ENCODE data around the gene HID1. TPM values are rescaled to one million over a fixed set of nuclear protein-coding genes. Genes with fewer than 3 reads are reported as not detected.

The HID1 gene
- total and polyA plus RNA-seq, 2 of the 4 experiments (the other 2 are of a cell fraction): 0.18 to 1.7 TPM

GRCh38 chr17:74964988-74965622, 7.5 kb downstream of the HID1 start:
- Histone ChIP-seq H3K79me1 (ENCODE audit: low read depth in 1 of 2, low read length in 2 of 2) (no peaks in the 10 kb centered on the region), H4K20me1 (ENCODE audit: insufficient read depth, low read length) (no peaks in the 10 kb centered on the region), H4K8ac (ENCODE audit: low read depth in 2 of 2, low read length in 2 of 2) (no peak overlapping the region), H3K18ac (ENCODE audit: low read depth, low read length) (no peak overlapping the region), H3K9me1 (ENCODE audit: insufficient read depth, low read length) (no peaks in the 10 kb centered on the region), H2AK9ac (replicated peaks; ENCODE audit: low read depth, low read length, poor library complexity) (no peak overlapping the region), H3K56ac (ENCODE audit: extremely low read depth, insufficient read depth, low read length) (no peak overlapping the region), H2AFZ (replicated peaks; ENCODE audit: low read length, poor library complexity) (no peak overlapping the region), H3K23ac (ENCODE audit: low read depth, low read length) (no peak overlapping the region), H4K5ac (ENCODE audit: low read depth, low read length) (no peak overlapping the region), H3K36me3 (ENCODE audit: control insufficient read depth, insufficient read depth, low read length) (no peaks in the 10 kb centered on the region), H3K27me3 (ENCODE audit: control insufficient read depth, insufficient read depth, low read length) (peaks cover 8% of the 10 kb centered on the region), H2BK20ac (ENCODE audit: low read depth, low read length) (no peak overlapping the region), H3K14ac (replicated peaks; ENCODE audit: low read depth, low read length) (no peak overlapping the region), H2BK120ac (ENCODE audit: low read depth, low read length) (no peak overlapping the region), H3K27ac (ENCODE audit: insufficient read depth, low read length) (no peak overlapping the region), H3K9ac (ENCODE audit: low read depth, low read length) (no peak overlapping the region), H3K9me3 (ENCODE audit: control insufficient read depth, insufficient read depth, low read length) (no peaks in the 10 kb centered on the region), H2BK5ac (ENCODE audit: low read depth, low read length, poor library complexity, severe bottlenecking) (no peak overlapping the region), H2AK5ac (ENCODE audit: low read depth, low read length) (no peak overlapping the region), H2BK15ac (ENCODE audit: low read depth, low read length) (no peak overlapping the region), H3K4me2 (ENCODE audit: low read depth, low read length) (no peak overlapping the region), H3K4me3 (ENCODE audit: insufficient read depth, low read depth, low read length) (no peak overlapping the region), H4K91ac (ENCODE audit: insufficient read depth, low read depth, low read length) (no peak overlapping the region), H3K4ac (ENCODE audit: low read depth, low read length) (no peak overlapping the region), H3K4me1 (ENCODE audit: control insufficient read depth, insufficient read depth, low read length) (0 out of 2 replicates have a peak, but pooled peaks cover 1% of the 10 kb centered on the region)
- CTCF ChIA-PET: no interaction called here
- no TSS peak for BruUV-seq (replicated peaks)
- dilution Hi-C loops (cut with HindIII; ENCODE audit: low sequenced_read_pairs, unreplicated experiment) (no loop called here), intact Hi-C loops (cut with micrococcal nuclease) (loop anchor here (5.0 kb wide), 1 partner anchor 82 kb away; the partner anchor contains the start of genes ATP5PD and KCTD2), in situ Hi-C loops (cut with MboI; ENCODE audit: low sequenced_read_pairs) (loop anchor here (10.0 kb wide), 1 partner anchor 240 kb away; the partner anchor contains the start of gene NUP85)
- POLR2A ChIA-PET (ENCODE audit: unreplicated experiment): no interaction called here
- no peak for TF ChIP-seq MAZ (IDR thresholded peaks at IDR 0.05; ENCODE audit: borderline replicate concordance, low read depth, low read length)
- no peak for TF ChIP-seq BHLHE40 (IDR thresholded peaks at IDR 0.05; ENCODE audit: low read depth, low read length)
- TF ChIP-seq CEBPB (IDR thresholded peaks at IDR 0.05; ENCODE audit: low read depth, low read length): no peak
- no peak for TF ChIP-seq RCOR1 (IDR thresholded peaks at IDR 0.05; ENCODE audit: insufficient replicate concordance, low read length)
- TF ChIP-seq RFX5 (IDR thresholded peaks at IDR 0.05; ENCODE audit: low read depth, low read length): no peak
- no peak for TF ChIP-seq FOS (IDR thresholded peaks at IDR 0.05; ENCODE audit: low read depth, low read length)
- no peak for TF ChIP-seq ELK1 (IDR thresholded peaks at IDR 0.05; ENCODE audit: borderline replicate concordance, low read depth, low read length)
- no peak for TF ChIP-seq MXI1 (IDR thresholded peaks at IDR 0.05; ENCODE audit: borderline replicate concordance, low read depth, low read length)
- no peak for TF ChIP-seq RAD21 (IDR thresholded peaks at IDR 0.05; ENCODE audit: low read length)
- TF ChIP-seq, protein P1, sequence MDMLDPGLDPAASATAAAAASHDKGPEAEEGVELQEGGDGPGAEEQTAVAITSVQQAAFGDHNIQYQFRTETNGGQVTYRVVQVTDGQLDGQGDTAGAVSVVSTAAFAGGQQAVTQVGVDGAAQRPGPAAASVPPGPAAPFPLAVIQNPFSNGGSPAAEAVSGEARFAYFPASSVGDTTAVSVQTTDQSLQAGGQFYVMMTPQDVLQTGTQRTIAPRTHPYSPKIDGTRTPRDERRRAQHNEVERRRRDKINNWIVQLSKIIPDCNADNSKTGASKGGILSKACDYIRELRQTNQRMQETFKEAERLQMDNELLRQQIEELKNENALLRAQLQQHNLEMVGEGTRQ (IDR thresholded peaks at IDR 0.05; ENCODE audit: low read depth, low read length): no peak
- TF ChIP-seq POLR2A (IDR thresholded peaks at IDR 0.05; ENCODE audit: low read depth, low read length): no peak
- no peak for TF ChIP-seq NFE2L2 (IDR thresholded peaks at IDR 0.05; ENCODE audit: low read depth, low read length)
- no peak for TF ChIP-seq SMC3 (IDR thresholded peaks at IDR 0.05; ENCODE audit: low read depth, low read length)
- DNase-seq (no peak), ATAC-seq (ENCODE audit: low read depth) (no peak)
- 66% methylated on average over 12 of the region's 14 CpGs; no CpG with 5 or more reads in 1 of the 2 experiments for WGBS, 2 experiments (ENCODE audit: extremely low coverage in 2 of 2, insufficient read length in 1 of 2)
